Coronary artery (tissue), 2 donors: ENCODE measurements around the gene RAD51B.

Experiments
- DNase-seq: peaks from one replicate; pipeline ENCODE4 v3.0.0-alpha.2; 2017; ENCODE audit warnings: low spot score
- H3K27ac ChIP-seq, 2 donors: fragments of 200-600 bp; sonication (generic); one replicate each; pipeline ENCODE4 v1.5.1; 2016 to 2019
- H3K4me3 ChIP-seq: fragments of 200-600 bp; sonication (generic); 2 replicates; pipeline ENCODE4 v1.5.1; 2016; ENCODE audit warnings: mild to moderate bottlenecking, moderate library complexity
- CTCF ChIP-seq: fragments of 200-600 bp; sonication (generic); IDR thresholded peaks from one replicate; pipeline ENCODE4 v1.5.1; 2019; ENCODE audit warnings: antibody characterized with exemption

Gene RAD51B

GRCh38 chr14:68777644-68778043, 958.1 kb downstream of the RAD51B start:
- no peak overlapping the region for H3K4me3 ChIP-seq
- TF ChIP-seq CTCF: no peak
- peak; percentile 29 for DNase-seq
- H3K27ac ChIP-seq: no peak overlapping the region
